ENCODE measurements around the gene DPP6.

The DPP6 gene

GRCh38 chr7:154726368-154726767, 674.2 kb downstream of the DPP6 start:
- H3K36me3 Mint-ChIP-seq (ENCODE audit: low read depth) = no peaks in the 10 kb centered on the region
- H3K4me1 Mint-ChIP-seq = no peaks in the 10 kb centered on the region
- DNase-seq (no peak), ATAC-seq (no peak)
- H3K27ac Mint-ChIP-seq = no peak overlapping the region
- H3K27me3 Mint-ChIP-seq = no peaks in the 10 kb centered on the region
- H3K9me3 Mint-ChIP-seq = peaks cover 21% of the 10 kb centered on the region
- no peak overlapping the region for H3K4me3 Mint-ChIP-seq

GRCh38 chr7:154729056-154729455, 676.9 kb downstream of the DPP6 start:
- DNase-seq (no peak), ATAC-seq (no peak)
- H3K27ac Mint-ChIP-seq = no peak overlapping the region
- H3K36me3 Mint-ChIP-seq (ENCODE audit: low read depth) = no peaks in the 10 kb centered on the region
- H3K4me1 Mint-ChIP-seq = no peaks in the 10 kb centered on the region
- H3K4me3 Mint-ChIP-seq = no peak overlapping the region
- no peaks in the 10 kb centered on the region for H3K27me3 Mint-ChIP-seq
- peaks cover 21% of the 10 kb centered on the region for H3K9me3 Mint-ChIP-seq

- H3K27me3 Mint-ChIP-seq = no peaks in the 10 kb centered on the region
- no peaks in the 10 kb centered on the region for H3K4me1 Mint-ChIP-seq
- DNase-seq (no peak), ATAC-seq (no peak)
- no peak overlapping the region for H3K27ac Mint-ChIP-seq
- H3K9me3 Mint-ChIP-seq = no peaks in the 10 kb centered on the region
- no peak overlapping the region for H3K4me3 Mint-ChIP-seq
- no peaks in the 10 kb centered on the region for H3K36me3 Mint-ChIP-seq (ENCODE audit: low read depth)
Measured at GRCh38 chr7:154735766-154736165, 683.6 kb downstream of the DPP6 start.

- Mint-ChIP-seq H3K4me3 (no peak overlapping the region), H3K27me3 (no peaks in the 10 kb centered on the region), H3K9me3 (no peaks in the 10 kb centered on the region), H3K36me3 (ENCODE audit: low read depth) (no peaks in the 10 kb centered on the region), H3K27ac (no peak overlapping the region), H3K4me1 (no peaks in the 10 kb centered on the region)
- DNase-seq (no peak), ATAC-seq (no peak)
Measured at GRCh38 chr7:154736389-154736788, 684.2 kb downstream of the DPP6 start.

- no peaks in the 10 kb centered on the region for H3K4me1 Mint-ChIP-seq
- no peak overlapping the region for H3K4me3 Mint-ChIP-seq
- no peaks in the 10 kb centered on the region for H3K36me3 Mint-ChIP-seq (ENCODE audit: low read depth)
- DNase-seq (no peak), ATAC-seq (no peak)
- H3K9me3 Mint-ChIP-seq = no peaks in the 10 kb centered on the region
- H3K27me3 Mint-ChIP-seq = no peaks in the 10 kb centered on the region
- no peak overlapping the region for H3K27ac Mint-ChIP-seq
Measured at GRCh38 chr7:154738216-154738615, 686.0 kb downstream of the DPP6 start.

- no peaks in the 10 kb centered on the region for H3K36me3 Mint-ChIP-seq (ENCODE audit: low read depth)
- H3K4me1 Mint-ChIP-seq = no peaks in the 10 kb centered on the region
- H3K9me3 Mint-ChIP-seq = no peaks in the 10 kb centered on the region
- no peak overlapping the region for H3K27ac Mint-ChIP-seq
- DNase-seq (no peak), ATAC-seq (no peak)
- no peak overlapping the region for H3K4me3 Mint-ChIP-seq
- no peaks in the 10 kb centered on the region for H3K27me3 Mint-ChIP-seq
Measured at GRCh38 chr7:154741131-154741530, 688.9 kb downstream of the DPP6 start.

- no peaks in the 10 kb centered on the region for H3K27me3 Mint-ChIP-seq
- no peak overlapping the region for H3K27ac Mint-ChIP-seq
- no peak for DNase-seq
- no peak overlapping the region for H3K4me3 Mint-ChIP-seq
- H3K4me1 Mint-ChIP-seq = no peaks in the 10 kb centered on the region
- ATAC-seq = no peak
- no peaks in the 10 kb centered on the region for H3K36me3 Mint-ChIP-seq (ENCODE audit: low read depth)
- no peaks in the 10 kb centered on the region for H3K9me3 Mint-ChIP-seq
Measured at GRCh38 chr7:154743206-154743605, 691.0 kb downstream of the DPP6 start.

- no peaks in the 10 kb centered on the region for H3K9me3 Mint-ChIP-seq
- ATAC-seq (no peak), DNase-seq (peak; percentile 52)
- no peaks in the 10 kb centered on the region for H3K27me3 Mint-ChIP-seq
- H3K4me1 Mint-ChIP-seq = no peaks in the 10 kb centered on the region
- H3K27ac Mint-ChIP-seq = no peak overlapping the region
- H3K36me3 Mint-ChIP-seq (ENCODE audit: low read depth) = no peaks in the 10 kb centered on the region
- no peak overlapping the region for H3K4me3 Mint-ChIP-seq
Measured at GRCh38 chr7:154744256-154744860, 692.2 kb downstream of the DPP6 start.

- no peak overlapping the region for H3K27ac Mint-ChIP-seq
- H3K4me3 Mint-ChIP-seq = no peak overlapping the region
- no peaks in the 10 kb centered on the region for H3K9me3 Mint-ChIP-seq
- ATAC-seq (no peak), DNase-seq (no peak)
- no peaks in the 10 kb centered on the region for H3K27me3 Mint-ChIP-seq
- H3K36me3 Mint-ChIP-seq (ENCODE audit: low read depth) = no peaks in the 10 kb centered on the region
- no peaks in the 10 kb centered on the region for H3K4me1 Mint-ChIP-seq
Measured at GRCh38 chr7:154744861-154745258, 692.7 kb downstream of the DPP6 start.

GRCh38 chr7:154746571-154747360, 694.6 kb downstream of the DPP6 start:
- H3K4me1 Mint-ChIP-seq = no peaks in the 10 kb centered on the region
- H3K4me3 Mint-ChIP-seq = no peak overlapping the region
- no peak for DNase-seq
- H3K36me3 Mint-ChIP-seq (ENCODE audit: low read depth) = no peaks in the 10 kb centered on the region
- H3K27ac Mint-ChIP-seq = no peak overlapping the region
- no peaks in the 10 kb centered on the region for H3K9me3 Mint-ChIP-seq
- H3K27me3 Mint-ChIP-seq = no peaks in the 10 kb centered on the region
- no peak for ATAC-seq

- Mint-ChIP-seq H3K36me3 (ENCODE audit: low read depth) (no peaks in the 10 kb centered on the region), H3K27ac (no peak overlapping the region), H3K27me3 (no peaks in the 10 kb centered on the region), H3K9me3 (no peaks in the 10 kb centered on the region), H3K4me1 (no peaks in the 10 kb centered on the region), H3K4me3 (no peak overlapping the region)
- ATAC-seq = no peak
- DNase-seq = no peak
Measured at GRCh38 chr7:154748089-154748786, 696.0 kb downstream of the DPP6 start.

GRCh38 chr7:154750353-154750801, 698.2 kb downstream of the DPP6 start:
- H3K27ac Mint-ChIP-seq = no peak overlapping the region
- no peaks in the 10 kb centered on the region for H3K27me3 Mint-ChIP-seq
- DNase-seq (no peak), ATAC-seq (no peak)
- no peaks in the 10 kb centered on the region for H3K9me3 Mint-ChIP-seq
- H3K4me1 Mint-ChIP-seq = no peaks in the 10 kb centered on the region
- H3K36me3 Mint-ChIP-seq (ENCODE audit: low read depth) = no peaks in the 10 kb centered on the region
- H3K4me3 Mint-ChIP-seq = no peak overlapping the region

- no peak for ATAC-seq
Measured at GRCh38 chr7:154753226-154753625, 701.0 kb downstream of the DPP6 start.

GRCh38 chr7:154757756-154758155, 705.6 kb downstream of the DPP6 start:
- DNase-seq (no peak), ATAC-seq (no peak)
- Mint-ChIP-seq H3K4me1 (no peaks in the 10 kb centered on the region), H3K27ac (no peak overlapping the region), H3K36me3 (ENCODE audit: low read depth) (no peaks in the 10 kb centered on the region), H3K9me3 (no peaks in the 10 kb centered on the region), H3K4me3 (no peak overlapping the region), H3K27me3 (no peaks in the 10 kb centered on the region)

More at GRCh38 chr7:154753226-154753625, 701.0 kb downstream of the DPP6 start:
- H3K27ac Mint-ChIP-seq = no peak overlapping the region
- H3K9me3 Mint-ChIP-seq = no peaks in the 10 kb centered on the region
- no peak overlapping the region for H3K4me3 Mint-ChIP-seq
- H3K27me3 Mint-ChIP-seq = no peaks in the 10 kb centered on the region
- no peaks in the 10 kb centered on the region for H3K4me1 Mint-ChIP-seq
- DNase-seq = no peak
- H3K36me3 Mint-ChIP-seq (ENCODE audit: low read depth) = no peaks in the 10 kb centered on the region

- H3K9me3 Mint-ChIP-seq = no peaks in the 10 kb centered on the region
- ATAC-seq (no peak), DNase-seq (no peak)
- no peak overlapping the region for H3K4me3 Mint-ChIP-seq
- H3K27ac Mint-ChIP-seq = no peak overlapping the region
- H3K27me3 Mint-ChIP-seq = no peaks in the 10 kb centered on the region
- no peaks in the 10 kb centered on the region for H3K36me3 Mint-ChIP-seq (ENCODE audit: low read depth)
- no peaks in the 10 kb centered on the region for H3K4me1 Mint-ChIP-seq
Measured at GRCh38 chr7:154759989-154760388, 707.8 kb downstream of the DPP6 start.

All from activated naive CD8-positive, alpha-beta T cell treated with anti-CD3 and anti-CD28 coated beads, Interleukin-2, amount 50 U/mL, for 24 hours (primary cell).